NCI-H2081 (cell line): ENCODE data around the gene FBXW10B.
"Not testable (repeated sequence)": the region's sequence is repeated elsewhere in the genome, so short reads cannot be mapped to it uniquely, and the experiment has no call there.

Experiments
- DNase-seq, 2 experiments: peaks; one replicate each; lab custom pipeline; 2025; lab: John Stamatoyannopoulos, UW

FBXW10B gene

DNA sequence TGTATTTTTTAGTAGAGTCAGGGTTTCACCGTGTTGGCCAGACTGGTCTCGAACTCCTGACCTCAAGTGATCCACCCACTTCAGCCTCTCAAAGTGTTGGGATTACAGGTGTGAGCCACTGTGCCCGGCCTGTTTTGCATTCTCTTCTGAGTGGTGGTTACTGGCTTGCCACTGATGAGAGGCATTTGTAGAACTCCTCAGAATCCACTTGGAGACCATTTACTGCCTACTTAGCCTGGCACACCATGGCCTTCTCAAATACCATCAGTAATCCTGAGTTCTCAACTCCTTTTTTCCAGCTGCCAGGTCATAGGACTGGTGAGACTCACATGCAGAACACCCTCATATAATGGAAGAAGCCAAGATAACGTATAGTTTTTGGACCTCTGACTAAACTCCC, 22.5 kb upstream of the FBXW10B start:
- not testable (repeated sequence) for DNase-seq

DNA sequence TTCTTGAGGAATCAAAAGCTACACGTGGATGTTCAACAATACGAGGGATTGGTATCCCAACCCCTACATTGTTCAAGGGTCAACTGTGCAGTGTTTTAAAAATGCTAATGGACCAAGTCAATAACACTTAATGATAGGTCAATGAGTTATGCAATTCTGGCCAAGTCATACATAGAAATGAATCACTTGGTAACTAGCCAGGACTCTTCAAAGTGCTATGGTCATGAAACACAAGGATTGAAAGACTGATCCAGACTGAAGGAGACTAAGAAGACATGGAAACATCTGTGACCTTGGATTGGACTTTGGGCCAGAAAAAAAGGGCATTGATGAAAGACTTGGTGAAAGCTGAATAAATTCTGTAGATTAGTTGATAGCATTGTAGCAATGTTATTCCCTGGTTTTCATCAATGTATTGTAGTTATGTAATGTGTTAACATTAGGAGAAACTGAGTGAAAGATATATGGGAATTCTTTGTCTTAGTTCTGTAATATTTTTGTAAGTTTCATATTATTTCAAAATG, 11.5 kb upstream of the FBXW10B start:
- DNase-seq, result not testable (repeated sequence)

DNA sequence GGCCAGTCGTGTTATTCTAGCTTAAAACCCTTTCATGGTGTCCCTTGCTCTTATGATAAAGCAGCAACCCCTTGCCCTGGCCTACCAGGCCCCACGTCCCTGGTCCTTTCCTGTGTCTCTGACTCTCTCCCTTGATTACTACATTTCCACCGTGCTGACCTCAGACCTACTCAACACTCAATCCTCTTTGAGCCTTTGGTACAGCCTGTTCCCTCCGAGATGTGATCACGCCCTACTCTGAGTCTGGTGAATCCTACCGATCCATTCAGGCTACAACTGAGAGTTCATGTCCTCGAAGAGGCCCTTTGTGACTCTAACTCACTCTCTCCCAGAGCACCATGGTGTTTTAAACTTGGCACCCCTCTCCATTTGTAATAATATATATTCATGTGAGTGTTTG, 10.5 kb upstream of the FBXW10B start:
- not testable (repeated sequence) for DNase-seq

DNA sequence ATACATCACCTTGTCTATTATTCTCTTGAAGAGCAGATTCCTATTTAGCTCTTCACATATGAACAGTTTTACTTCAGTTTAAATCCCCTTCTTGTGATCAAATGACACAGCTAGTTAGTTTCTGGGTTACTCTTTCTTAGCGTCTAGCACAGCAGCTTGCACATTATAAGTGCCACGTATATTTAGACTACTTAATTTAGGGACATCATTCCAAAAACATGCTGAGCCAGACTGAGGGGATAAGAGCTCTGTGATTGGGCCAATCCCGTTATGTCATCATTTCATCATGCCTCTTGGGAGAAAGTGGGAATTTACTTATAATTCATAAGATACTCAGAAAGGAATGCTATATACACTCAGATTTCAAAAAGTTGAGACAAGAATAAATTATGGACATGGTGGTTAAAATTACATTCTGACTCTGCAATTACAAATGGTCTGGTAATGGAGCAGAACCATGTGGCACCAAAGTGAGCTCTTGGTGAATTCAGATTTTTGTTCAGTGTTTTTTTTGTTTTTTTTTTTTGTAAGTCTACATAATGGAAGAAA, 4.2 kb upstream of the FBXW10B start:
- not testable (repeated sequence) for DNase-seq

DNA sequence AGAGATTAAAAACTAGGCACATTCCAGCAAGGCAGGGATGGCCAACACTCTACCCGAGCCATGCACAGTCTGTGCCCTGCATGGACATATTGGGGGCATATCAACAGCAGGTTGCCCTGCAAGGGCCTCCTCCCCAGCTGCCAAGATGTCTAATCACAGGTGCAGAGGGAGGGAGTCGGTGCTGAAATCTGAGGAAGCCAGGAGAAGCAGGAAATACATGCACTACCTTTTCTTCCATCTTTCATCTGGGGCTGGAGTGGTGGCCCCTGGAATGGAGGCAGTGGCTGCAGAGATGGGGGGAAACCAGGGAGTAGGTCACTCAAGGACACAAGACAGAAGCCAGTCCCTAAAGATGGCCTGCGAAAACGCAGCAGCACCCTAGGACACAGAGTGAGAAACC, 3.8 kb upstream of the FBXW10B start:
- DNase-seq, result not testable (repeated sequence)

DNA sequence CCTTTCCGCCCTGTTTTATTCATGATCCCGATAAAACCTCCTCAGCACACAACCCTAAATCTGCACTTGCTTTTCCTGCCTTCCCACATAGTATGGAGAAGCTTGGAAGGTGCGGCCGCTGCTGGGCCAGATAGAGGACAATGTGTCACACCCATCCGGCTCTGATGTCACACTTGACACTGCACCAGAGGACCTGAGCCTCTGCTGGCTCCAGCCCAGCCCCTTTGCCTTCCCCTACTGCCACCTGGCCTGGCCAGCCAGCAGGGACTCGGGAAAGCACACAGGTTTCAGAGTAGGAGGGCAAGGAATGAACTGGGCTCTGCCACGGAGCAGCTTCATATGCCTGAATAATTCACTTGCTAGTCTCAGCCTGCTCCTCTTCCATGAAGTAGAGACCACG, 2.6 kb upstream of the FBXW10B start:
- not testable (repeated sequence) for DNase-seq

DNA sequence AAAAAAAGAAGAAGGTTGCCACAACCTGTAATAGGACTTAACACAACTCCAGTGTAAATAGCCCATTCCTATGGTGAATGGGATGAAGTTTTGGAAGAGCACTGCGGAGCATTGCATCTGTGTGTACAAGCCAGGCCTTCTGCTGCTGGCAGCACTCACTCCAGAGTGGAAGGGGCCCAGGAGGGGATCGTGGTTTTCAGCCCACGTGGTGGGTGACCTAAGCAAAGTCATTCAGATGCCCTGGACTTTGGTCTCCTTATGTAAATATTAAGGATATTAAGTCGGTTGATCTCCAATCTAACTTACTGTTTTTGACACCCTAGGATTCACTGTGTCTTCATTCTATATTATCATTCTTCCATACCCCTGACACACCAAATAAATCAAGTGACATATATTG, 2.7 kb downstream of the FBXW10B start:
- not testable (repeated sequence) for DNase-seq

DNA sequence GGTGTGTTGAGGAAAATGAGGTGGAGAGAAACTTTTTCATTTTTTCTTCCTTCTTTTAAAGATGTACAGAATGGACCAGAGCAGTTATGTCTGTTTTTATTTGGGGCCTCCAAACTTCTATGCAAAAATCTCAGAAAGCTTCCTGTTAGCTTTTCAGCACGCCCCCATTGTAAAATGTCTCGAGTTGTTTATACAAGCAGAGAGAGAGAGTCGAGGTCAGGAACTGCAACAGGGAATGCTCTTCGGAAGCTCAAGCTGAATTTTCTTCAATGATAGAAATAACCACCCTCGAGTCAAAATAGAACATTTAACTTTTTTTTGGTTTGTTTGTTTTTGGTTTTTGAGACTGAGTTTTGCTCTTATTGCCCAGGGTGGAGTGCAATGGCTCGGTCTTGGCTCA, 3.7 kb downstream of the FBXW10B start:
- DNase-seq, result not testable (repeated sequence)

DNA sequence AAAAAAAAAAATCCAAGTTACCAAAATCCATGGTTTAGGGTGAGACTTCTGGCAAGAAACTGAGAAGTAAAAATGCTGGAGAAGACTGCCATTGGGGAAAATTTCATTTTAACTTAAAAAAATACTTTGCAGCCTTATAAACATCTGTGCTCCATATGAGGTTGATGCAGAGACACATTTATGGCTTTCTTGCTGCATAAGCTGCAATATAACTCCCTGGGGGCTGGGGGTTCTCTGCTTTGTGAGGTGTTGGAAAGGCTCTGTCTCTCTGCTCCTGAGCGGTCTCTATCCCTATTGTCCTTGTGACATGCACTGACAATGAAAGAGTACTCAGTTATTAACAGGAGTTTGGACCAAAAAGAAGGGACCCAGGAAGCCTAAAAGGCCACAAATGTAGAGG, 6.4 kb downstream of the FBXW10B start:
- DNase-seq, result not testable (repeated sequence)

DNA sequence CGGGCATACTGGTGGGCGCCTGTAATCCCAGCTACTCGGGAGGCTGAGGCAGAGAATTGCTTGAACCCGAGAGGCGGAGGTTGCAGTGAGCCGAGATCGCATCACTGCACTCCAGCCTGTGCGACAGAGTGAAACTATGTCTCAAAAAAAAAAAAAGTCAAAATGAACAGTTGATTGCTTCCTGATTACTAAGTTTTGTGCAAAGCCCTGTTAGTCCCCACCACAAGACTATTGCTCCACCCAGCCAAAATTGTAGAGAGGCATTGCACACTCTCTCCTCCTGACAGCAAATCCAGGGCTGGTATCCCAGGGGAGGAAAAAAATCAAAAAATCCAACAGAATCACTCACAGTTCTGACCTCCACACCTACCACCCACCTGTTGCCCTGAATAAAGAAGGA, 26.5 kb downstream of the FBXW10B start:
- not testable (repeated sequence) for DNase-seq

DNA sequence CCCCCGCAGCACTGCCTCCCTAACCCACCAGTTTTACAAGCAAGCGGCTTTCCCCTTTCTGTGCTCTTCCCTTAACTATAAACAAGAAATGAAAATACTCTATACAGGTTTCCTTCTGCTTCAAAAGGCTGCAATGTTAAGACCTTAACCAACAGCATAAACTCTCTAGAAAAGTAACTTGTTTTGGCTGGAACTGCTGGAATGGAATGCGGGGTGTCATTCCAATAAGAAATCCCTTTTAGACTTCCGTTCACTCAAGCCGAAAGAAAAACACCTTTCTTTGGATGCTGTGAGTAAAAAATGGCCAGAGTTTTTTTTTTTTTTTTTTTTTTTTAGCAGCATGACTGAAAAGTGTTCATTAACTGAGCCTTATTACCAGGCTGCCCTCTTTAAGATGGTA, 27.5 kb downstream of the FBXW10B start:
- not testable (repeated sequence) for DNase-seq

DNA sequence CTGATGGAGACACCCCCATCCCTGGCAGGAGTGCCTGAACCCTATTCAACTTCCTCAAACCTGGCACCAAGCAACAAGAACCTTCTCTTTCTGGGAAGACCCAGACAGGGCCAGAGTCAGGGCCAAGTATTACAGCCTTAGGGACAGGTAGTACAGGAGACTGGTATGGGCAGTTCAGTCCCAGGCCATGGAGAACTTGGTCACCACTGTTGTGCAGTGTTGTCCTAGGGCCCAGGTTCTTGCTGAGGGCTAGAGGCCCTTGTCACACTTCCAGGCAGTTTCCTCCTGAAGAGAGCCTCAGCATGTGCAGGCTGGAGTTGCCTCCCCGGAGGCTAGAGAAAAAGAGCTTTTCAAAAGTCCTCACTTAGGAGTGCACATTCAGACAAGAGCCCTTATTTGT, 28.7 kb downstream of the FBXW10B start:
- DNase-seq, result not testable (repeated sequence)

DNA sequence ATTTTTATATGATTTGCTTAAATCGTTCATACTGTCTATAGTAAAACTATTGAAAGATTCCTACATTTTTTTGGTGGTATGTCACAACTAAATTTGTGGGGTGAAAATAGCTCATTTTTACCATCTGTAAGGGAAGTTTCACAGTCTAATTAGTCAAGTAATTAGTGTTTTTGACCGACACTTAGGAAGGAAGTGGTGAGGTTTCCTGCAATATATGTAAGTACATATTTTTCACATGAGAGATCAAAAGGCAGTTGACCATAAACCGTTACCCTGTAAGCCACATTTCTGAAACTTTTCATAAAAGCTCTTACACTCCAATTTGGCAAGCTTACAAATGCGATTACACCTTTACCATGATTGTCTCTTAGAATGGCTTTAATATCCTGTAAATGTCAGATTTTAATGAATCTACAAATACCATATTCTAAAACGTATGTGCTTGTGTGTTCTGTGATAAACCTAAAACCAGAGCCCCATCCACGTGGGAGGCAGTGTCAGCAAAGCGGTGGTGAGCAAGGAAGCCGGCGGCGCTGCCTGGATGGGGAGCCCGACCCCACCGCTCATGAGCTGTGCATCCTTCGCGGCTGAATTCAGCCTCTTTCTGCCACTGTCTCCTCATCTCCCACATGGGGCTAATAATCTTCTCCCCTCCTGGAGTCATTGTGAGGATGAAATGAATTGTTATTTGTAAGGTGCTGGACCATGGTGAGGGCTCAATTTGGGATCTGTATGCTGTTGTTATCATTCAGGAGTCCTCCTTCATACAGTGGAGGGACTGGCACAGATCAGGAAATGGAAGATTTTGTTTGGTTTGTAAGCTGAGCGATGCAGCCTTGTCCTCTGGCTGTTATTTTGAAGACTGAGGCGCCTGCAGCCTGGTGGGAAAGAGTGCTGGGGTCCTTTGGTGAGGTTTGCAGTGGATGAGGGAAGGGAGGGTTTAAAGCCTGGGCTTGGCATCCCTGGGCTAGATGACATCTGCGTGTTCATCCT, 29.7 kb downstream of the FBXW10B start:
- not testable (repeated sequence) for DNase-seq

DNA sequence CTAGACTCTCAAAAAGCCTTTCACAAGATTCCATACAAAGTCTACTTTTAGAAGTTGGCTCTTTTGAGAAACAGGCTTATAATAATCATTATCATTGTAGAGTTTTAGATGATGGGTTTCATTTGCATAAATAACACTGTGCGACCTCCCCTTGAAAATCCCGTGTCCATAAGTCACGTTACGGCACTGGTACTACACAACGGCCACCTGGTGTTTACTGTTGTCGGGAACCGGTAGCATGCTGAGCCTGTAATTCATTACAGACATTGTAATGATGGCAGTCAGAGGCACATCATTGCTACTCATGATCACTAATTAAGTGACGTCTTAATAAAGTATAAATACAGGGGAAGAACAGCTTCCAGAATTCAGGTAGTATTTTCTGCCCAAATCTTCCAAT, 31.5 kb downstream of the FBXW10B start:
- not testable (repeated sequence) for DNase-seq

DNA sequence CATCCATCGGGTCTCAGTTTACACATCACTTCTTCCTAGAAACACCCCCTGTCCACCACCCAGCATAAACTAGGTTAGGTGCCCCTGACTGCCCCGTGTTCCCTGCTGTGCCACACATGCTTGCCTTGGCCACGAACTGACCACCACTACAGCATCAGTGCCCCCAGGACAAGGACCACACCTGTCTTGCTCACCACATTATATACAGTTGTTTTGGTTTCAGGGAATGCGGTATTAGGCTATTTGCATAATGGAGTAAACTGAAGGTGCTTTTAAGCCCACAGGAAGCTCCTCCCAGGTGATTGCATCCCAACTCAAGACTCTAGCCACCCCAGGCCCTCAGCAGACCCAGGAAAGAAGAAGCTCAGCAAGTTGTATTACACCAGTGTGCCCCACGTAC, 36.2 kb downstream of the FBXW10B start:
- not testable (repeated sequence) for DNase-seq

DNA sequence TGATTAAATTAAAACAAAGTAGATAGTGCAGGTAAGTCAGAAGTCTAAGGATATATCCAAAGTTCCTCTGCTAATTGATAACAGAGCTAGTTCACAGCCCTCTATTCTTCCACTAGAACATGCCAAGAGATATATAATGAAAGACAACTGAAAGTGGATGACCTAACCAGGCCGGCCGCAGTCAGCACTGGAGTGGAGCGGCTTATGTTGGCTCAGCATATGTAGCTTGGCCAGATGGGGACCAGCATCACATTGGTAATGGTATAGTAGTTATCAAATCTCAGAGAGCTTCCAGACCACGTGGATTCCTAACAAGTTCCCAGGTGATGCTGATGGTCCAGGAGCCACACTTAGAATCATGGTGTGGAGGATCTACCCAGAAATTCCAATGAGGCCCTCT, 38.0 kb downstream of the FBXW10B start:
- DNase-seq, result not testable (repeated sequence)

DNA sequence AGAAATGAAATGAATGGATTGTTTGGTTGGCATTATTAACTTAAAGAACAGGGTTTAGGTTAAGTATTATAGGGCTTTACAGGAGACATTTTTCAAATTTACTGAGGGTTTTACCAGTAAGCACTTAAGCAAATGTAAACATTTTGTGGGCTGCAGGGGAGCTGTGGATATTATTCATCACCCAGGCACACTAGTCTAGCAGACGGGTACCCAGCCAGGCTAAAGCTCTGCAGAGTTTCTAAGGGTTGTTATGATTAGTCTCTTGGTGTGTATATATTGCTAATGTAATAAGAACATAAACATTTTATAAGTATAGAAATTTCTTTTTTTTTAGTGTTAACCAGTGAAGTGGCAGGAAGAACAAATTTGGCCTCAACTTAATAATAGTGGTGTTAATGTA, 42.7 kb downstream of the FBXW10B start:
- DNase-seq, result not testable (repeated sequence)

DNA sequence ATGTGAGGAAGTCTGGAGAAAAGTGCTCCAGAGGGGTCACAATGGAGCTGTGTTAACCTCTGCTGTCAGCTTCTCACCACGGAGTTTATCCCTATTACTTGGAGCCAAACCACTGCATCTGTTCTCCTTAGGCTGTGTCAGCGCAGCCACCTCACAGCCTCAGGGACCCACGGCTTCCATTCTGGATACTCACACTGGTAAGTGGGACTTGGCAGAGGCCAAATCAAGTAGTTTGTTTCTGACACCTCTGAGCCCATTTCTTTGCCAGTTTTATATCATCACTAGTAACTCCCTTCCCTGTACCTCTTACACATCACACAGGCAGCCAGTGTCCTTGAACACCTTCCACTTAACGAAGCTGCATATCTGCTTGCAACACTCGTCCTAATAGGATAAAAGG, 44.8 kb downstream of the FBXW10B start:
- DNase-seq, result not testable (repeated sequence)

DNA sequence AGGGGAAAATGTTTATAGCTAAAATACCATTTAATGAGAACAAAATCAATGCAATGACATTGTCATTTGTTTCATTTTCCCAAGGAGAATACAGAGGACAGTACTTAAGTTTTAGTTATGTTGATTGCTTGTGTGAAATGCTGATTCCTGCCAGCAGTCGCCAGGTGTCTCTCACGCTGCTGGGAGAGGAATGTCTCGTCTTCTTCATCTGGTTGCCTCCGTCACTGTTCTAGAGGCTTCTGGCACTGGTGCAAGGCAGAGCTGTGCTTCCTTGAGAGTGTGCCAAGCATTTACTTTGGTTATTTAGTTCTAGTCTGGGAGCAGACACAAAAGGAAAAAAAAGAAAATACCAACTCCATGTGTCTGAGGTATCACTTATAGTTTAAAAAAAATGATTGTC, 45.6 kb downstream of the FBXW10B start:
- not testable (repeated sequence) for DNase-seq
